AG04449 (cell line): Measurements from ENCODE around the gene ANKS1B.

Source experiments
- CTCF ChIA-PET: fragments of 350-600 bp; formaldehyde crosslinking; extraction: SDS; loops from one replicate; lab custom pipeline; 2021; ENCODE audit warnings: antibody characterized with exemption; lab: Yijun Ruan, JAX
- POLR2A ChIA-PET: fragments of 400-600, 350-600 bp; formaldehyde crosslinking; extraction: SDS; loops from one replicate; lab custom pipeline; 2020; ENCODE audit warnings: antibody characterized with exemption, inconsistent platforms; lab: Yijun Ruan, JAX
- DNase-seq: peaks from one replicate; pipeline ENCODE4 v3.0.0-alpha.2; 2010; ENCODE audit warnings: low read depth, low spot score
- H3K4me3 ChIP-seq: 2 replicates; pipeline ENCODE4 v1.5.1; 2011; ENCODE audit warnings: low read depth, mild to moderate bottlenecking, control low read depth, low read length
- TF ChIP-seq, protein P1 (sequence below): IDR thresholded peaks from one replicate; pipeline ENCODE4 v1.5.1; 2011; ENCODE audit warnings: mild to moderate bottlenecking, moderate library complexity, low read length, control low read depth, inconsistent platforms; ENCODE audit not compliant: insufficient read depth; ENCODE audit errors: missing control alignments

Gene ANKS1B

DNA sequence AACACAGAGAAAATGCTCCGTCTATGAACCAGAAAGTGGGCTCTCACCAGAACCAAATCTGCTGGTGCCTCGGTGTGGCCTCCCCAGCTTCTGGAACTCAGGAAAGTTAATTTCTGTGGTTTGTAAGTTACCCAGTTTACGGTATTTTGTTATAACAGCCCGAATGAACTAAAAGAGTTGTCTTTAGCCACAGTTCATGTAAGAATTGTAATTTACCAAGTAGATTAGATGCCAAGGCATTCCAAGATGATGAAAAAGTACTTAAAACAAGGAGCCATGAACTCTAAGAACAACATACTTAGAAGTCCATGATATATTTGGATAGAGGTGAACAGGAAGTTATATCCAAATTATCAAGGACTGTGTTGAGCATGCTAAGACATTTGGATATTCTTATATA lies 597.1 kb downstream of the ANKS1B start:
- no peak for DNase-seq
- TF ChIP-seq, protein P1, sequence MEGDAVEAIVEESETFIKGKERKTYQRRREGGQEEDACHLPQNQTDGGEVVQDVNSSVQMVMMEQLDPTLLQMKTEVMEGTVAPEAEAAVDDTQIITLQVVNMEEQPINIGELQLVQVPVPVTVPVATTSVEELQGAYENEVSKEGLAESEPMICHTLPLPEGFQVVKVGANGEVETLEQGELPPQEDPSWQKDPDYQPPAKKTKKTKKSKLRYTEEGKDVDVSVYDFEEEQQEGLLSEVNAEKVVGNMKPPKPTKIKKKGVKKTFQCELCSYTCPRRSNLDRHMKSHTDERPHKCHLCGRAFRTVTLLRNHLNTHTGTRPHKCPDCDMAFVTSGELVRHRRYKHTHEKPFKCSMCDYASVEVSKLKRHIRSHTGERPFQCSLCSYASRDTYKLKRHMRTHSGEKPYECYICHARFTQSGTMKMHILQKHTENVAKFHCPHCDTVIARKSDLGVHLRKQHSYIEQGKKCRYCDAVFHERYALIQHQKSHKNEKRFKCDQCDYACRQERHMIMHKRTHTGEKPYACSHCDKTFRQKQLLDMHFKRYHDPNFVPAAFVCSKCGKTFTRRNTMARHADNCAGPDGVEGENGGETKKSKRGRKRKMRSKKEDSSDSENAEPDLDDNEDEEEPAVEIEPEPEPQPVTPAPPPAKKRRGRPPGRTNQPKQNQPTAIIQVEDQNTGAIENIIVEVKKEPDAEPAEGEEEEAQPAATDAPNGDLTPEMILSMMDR, result no peak
- no peak overlapping the region for H3K4me3 ChIP-seq
- POLR2A ChIA-PET, result no interaction called here
- CTCF ChIA-PET, result interaction anchor here (0.8 to 4.1 kb wide), 6 partner anchors 224 to 380 kb away, joined by 3 to 17 read pairs (median 6); no protein-coding TSS in a partner anchor

DNA sequence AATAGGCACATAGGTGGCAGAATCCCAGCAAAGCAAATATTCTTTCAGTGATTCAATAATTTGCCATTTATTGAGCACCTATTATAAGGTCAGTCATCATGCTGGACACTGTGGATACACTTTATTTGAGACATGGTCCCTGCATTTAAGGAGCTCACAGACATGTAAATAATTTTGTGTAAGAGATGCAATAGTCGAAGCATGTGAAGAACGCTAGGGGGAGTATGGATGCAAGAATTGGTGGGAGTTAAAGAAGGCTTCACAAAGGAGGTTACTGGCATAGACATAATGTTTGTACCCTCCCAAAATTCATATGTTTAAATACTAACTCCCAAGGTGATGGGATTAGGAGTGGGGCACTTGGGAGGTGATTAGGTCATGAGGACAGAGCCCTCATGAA lies 597.8 kb downstream of the ANKS1B start:
- H3K4me3 ChIP-seq, result no peak overlapping the region
- CTCF ChIA-PET, result interaction anchor here (1.1 to 4.1 kb wide), 5 partner anchors 232 to 381 kb away, joined by 3 to 17 read pairs (median 8); no protein-coding TSS in a partner anchor
- TF ChIP-seq, protein P1, result peak; percentile 27
- POLR2A ChIA-PET, result no interaction called here
- DNase-seq, result no peak

DNA sequence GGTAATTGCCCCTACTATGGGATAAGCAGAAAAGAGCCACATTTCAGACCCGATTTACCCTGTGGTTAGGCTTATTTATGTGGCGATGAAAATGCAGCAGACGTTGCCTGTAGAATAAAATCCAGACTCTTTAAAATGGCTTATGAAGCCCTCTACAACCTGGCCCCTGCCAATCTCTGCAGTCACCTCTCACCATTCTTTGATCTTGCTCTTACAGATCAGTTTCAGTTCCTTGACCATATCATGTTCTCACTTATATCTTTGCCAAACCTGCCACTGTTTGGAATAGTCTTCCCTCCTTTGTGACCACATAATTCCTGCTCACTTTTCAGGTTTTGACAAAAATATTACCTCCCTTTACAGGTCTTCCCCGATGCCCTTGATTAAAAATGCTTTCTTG lies 601.5 kb downstream of the ANKS1B start:
- TF ChIP-seq, protein P1, result no peak
- H3K4me3 ChIP-seq, result no peak overlapping the region
- DNase-seq, result no peak
- ChIA-PET CTCF (no interaction called here), POLR2A (no interaction called here)

DNA sequence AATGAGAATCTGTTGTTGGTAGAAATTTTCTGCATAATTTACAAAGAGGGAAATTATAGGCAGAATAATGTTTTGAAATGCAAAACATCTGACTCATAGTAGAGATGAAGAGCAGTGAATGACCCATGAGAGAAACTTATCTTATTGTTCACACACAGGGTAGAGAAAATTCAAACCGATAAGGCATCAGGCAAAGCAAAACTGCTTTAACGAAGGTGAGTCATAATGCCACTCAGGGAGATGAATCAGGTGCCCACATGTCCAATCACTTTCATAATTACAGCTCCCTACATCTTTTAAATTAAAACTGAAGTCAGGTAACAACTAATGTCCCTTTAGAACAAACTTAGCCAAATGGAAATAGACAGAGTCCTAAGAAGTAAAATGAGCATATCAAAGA lies 602.7 kb downstream of the ANKS1B start:
- POLR2A ChIA-PET, result no interaction called here
- no peak overlapping the region for H3K4me3 ChIP-seq
- DNase-seq, result no peak
- TF ChIP-seq, protein P1, result no peak
- CTCF ChIA-PET, result no interaction called here

DNA sequence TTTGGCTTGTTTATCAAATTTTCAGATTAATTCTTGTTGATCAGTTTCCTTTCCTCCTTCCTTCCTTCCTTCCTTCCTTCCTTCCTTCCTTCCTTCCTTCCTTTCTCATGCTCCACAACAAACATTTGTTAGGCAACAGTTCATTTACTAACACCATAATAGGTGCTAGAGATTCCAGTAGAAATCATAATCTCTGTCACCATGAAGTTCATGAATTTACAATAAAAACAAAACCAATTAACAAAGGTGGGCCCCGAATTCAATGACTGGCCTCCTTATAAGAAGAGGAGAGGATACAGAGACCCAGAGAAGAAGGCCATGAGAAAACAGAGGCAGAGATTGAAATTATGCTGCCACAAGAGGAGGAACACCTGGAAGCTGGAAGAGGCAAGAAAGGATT lies 604.0 kb downstream of the ANKS1B start:
- H3K4me3 ChIP-seq, result no peak overlapping the region
- TF ChIP-seq, protein P1, result no peak
- no peak for DNase-seq
- POLR2A ChIA-PET, result no interaction called here
- CTCF ChIA-PET, result no interaction called here

DNA sequence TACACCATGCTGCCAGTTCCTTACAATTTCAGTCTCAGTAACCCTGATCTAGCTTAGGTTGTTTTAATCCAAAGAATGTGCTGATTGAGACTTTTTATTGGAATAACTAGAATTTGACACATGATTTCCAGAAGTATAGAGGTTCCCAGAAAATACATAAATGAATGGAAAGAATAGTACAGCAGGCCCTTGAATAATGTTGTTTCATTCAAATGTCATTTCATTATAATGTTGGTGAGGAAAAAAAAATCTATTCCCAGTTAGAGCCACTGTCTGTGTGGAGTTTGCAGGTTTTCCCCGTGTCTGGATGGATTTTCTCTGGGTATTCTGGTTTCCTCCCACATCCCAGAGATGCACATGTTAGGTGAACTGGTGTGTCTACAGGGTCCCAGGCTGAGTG lies 610.7 kb downstream of the ANKS1B start:
- H3K4me3 ChIP-seq, result no peak overlapping the region
- TF ChIP-seq, protein P1, result no peak
- CTCF ChIA-PET, result no interaction called here
- POLR2A ChIA-PET, result no interaction called here
- DNase-seq, result no peak
